K562 (cell line): ENCODE results near the gene PPFIA3. TPM values are rescaled to one million over a fixed set of nuclear protein-coding genes. Genes with fewer than 3 reads are reported as not detected.

Source experiments
- ARHGAP35 ChIP-seq: fragments of 450-650 bp; IDR thresholded peaks from 2 replicates; pipeline ENCODE4 v1.6.1; 2018; ENCODE audit not compliant: partially characterized antibody
- EGR1 ChIP-seq: fragments of 450-650 bp; conservative IDR thresholded peaks from 2 replicates; pipeline ENCODE4 v1.6.1; 2017; ENCODE audit warnings: mild to moderate bottlenecking
- ELF1 ChIP-seq: fragments of 200-800 bp; sonication (Bioruptor generic); IDR thresholded peaks from 2 replicates; pipeline ENCODE4 v1.6.1; 2016; ENCODE audit warnings: missing genetic modification characterization, missing compliant biosample characterization
- ELF2 ChIP-seq: fragments of 250-450 bp; sonication (Bioruptor Pico); IDR thresholded peaks from 2 replicates; pipeline ENCODE4 v1.5.0; 2021; ENCODE audit warnings: mild to moderate bottlenecking
- ELK1 ChIP-seq: sonication (generic); formaldehyde crosslinking; IDR thresholded peaks from 2 replicates; pipeline ENCODE4 v1.8.1; 2022; ENCODE audit warnings: missing genetic modification reagents
- FOXK1 ChIP-seq: sonication (generic); formaldehyde crosslinking; IDR thresholded peaks from 2 replicates; pipeline ENCODE4 v1.8.0; 2022; ENCODE audit warnings: missing genetic modification reagents, mild to moderate bottlenecking, borderline replicate concordance
- HBP1 ChIP-seq: fragments of 450-650 bp; formaldehyde crosslinking; IDR thresholded peaks from 2 replicates; pipeline ENCODE4 v1.4.0; 2022; ENCODE audit warnings: missing genetic modification characterization
- HOMEZ ChIP-seq: fragments of 250-450 bp; sonication (Bioruptor Pico); IDR thresholded peaks from 2 replicates; pipeline ENCODE4 v1.4.0; 2020; ENCODE audit warnings: mild to moderate bottlenecking, moderate library complexity
- NCOA4 ChIP-seq: fragments of 450-650 bp; IDR thresholded peaks from 2 replicates; pipeline ENCODE4 v1.6.1; 2018; ENCODE audit warnings: mild to moderate bottlenecking; ENCODE audit not compliant: partially characterized antibody
- NCOA6 ChIP-seq: fragments of 450-650 bp; IDR thresholded peaks from 2 replicates; pipeline ENCODE4 v1.6.1; 2017; ENCODE audit warnings: mild to moderate bottlenecking
- NR2C2 ChIP-seq, 2 experiments: fragments of 200-800 bp in 1 of 2; sonication (Bioruptor generic) in 1 of 2; sonication (generic) in 1 of 2; formaldehyde crosslinking in 1 of 2; IDR thresholded peaks; 2 replicates each; pipeline versions ENCODE4 v1.6.1 to v1.8.0; 2016 to 2022; ENCODE audit warnings: mild to moderate bottlenecking in 1 of 2, missing compliant biosample characterization in 1 of 2, missing genetic modification characterization in 1 of 2, missing genetic modification reagents in 1 of 2
- RBM15 ChIP-seq: fragments of 200-400 bp; formaldehyde crosslinking; IDR thresholded peaks from 2 replicates; pipeline ENCODE4 v1.6.1; 2018; ENCODE audit warnings: mild to moderate bottlenecking, low read length, moderate library complexity; ENCODE audit not compliant: insufficient read depth
- THAP12 ChIP-seq: fragments of 250-450 bp; sonication (Bioruptor Pico); IDR thresholded peaks from 2 replicates; pipeline ENCODE4 v1.9.0; 2021; ENCODE audit warnings: mild to moderate bottlenecking, inconsistent platforms
- ZBTB11 ChIP-seq, 3 experiments: fragments of 200-800 bp in 1 of 3; fragments of 250-450 bp in 1 of 3; fragments of 450-650 bp in 1 of 3; sonication (Bioruptor Pico) in 1 of 3; sonication (Bioruptor generic) in 1 of 3; formaldehyde crosslinking in 1 of 3; IDR thresholded peaks; 2 replicates each; pipeline versions ENCODE4 v1.6.1 to v1.8.0; 2016 to 2022; ENCODE audit warnings: mild to moderate bottlenecking in 2 of 3, missing genetic modification characterization in 2 of 3, missing compliant biosample characterization in 1 of 3, moderate library complexity in 1 of 3
- ZNF23 ChIP-seq: fragments of 250-450 bp; sonication (Bioruptor Pico); IDR thresholded peaks from 2 replicates; pipeline ENCODE4 v1.4.0; 2020; ENCODE audit warnings: mild to moderate bottlenecking
- ZNF778 ChIP-seq: fragments of 450-650 bp; formaldehyde crosslinking; IDR thresholded peaks from 2 replicates; pipeline ENCODE4 v1.4.0; 2020; ENCODE audit warnings: mild to moderate bottlenecking, moderate library complexity
- polyA plus RNA-seq, 8 experiments: library from polyadenylated mRNA; depleted of rRNA in 4 of 8; stranded (reverse) in 5 of 8; unstranded in 3 of 8; fragments of >200 nt; fragmentation: Nextera tagmentation in 2 of 8; fragmentation: Illumina TruSeq in 1 of 8; extraction: Ambion mirVana in 2 of 8; extraction: Trizol in 1 of 8; gene quantifications; 2 replicates each; pipeline versions ENCODE4 v1.2.1 to v1.2.3, GENCODE V29; 2011 to 2014; ENCODE audit warnings: inconsistent platforms in 1 of 8, missing spikeins in 1 of 8
- total RNA-seq, 7 experiments: library from RNA; depleted of rRNA in 6 of 7; stranded (reverse); fragments of >200 nt in 6 of 7; fragmentation: Illumina TruSeq in 2 of 7; extraction: Trizol in 2 of 7; gene quantifications; 2 replicates each; pipeline versions ENCODE4 v1.2.1 to v1.2.3, GENCODE V29; 2011 to 2021; ENCODE audit warnings: low replicate concordance in 1 of 7

The PPFIA3 gene
- total and polyA plus RNA-seq, 9 of the 15 experiments (the other 6 are each of a cell fraction or from before 2014, with no cell fraction given) = 0.10 to 53.0 (median 17.6) TPM

GRCh38 chr19:49127674-49128544 is 8.6 kb downstream of the PPFIA3 start (continued):
- TF ChIP-seq ELF2 (CRISPR knock-in tag) = no peak
- no peak for TF ChIP-seq FOXK1 (CRISPR knock-in tag)
- TF ChIP-seq NR2C2 (CRISPR knock-in tag; IDR thresholded peaks at IDR 0.05) = peak; percentile 69; the same call in 1 of the 2 replicates
- TF ChIP-seq NR2C2 (tag; IDR thresholded peaks at IDR 0.05) = 0 out of 2 replicates have a peak, but pooled peaks have one; percentile 48
- no peak for TF ChIP-seq NCOA6
- no peak for TF ChIP-seq ZNF23
- TF ChIP-seq ZBTB11 (CRISPR knock-in tag; IDR thresholded peaks at IDR 0.05) = no peak
- TF ChIP-seq RBM15 = no peak
- TF ChIP-seq HOMEZ (CRISPR knock-in tag) = no peak
- peak; percentile 24; the same call in 1 of the 2 replicates for TF ChIP-seq ELF1 (tag)
- TF ChIP-seq EGR1 = no peak; the same call in 1 of the 2 replicates
- TF ChIP-seq ZNF778 = no peak
- no peak for TF ChIP-seq NCOA4
- peak; percentile 98 for TF ChIP-seq HBP1 (CRISPR knock-in tag)
- TF ChIP-seq THAP12 = peak; percentile 82; the same call in 1 of the 2 replicates
- TF ChIP-seq ARHGAP35 = no peak
- no peak for TF ChIP-seq ELK1
